KG1 (cell line): ENCODE measurements around the gene TNKS2.
"Not testable (repeated sequence)": the region's sequence is repeated elsewhere in the genome, so short reads cannot be mapped to it uniquely, and the experiment has no call there.

ENCODE experiments used
- DNase-seq: peaks from one replicate; lab custom pipeline; 2025; lab: John Stamatoyannopoulos, UW

The TNKS2 gene

DNA sequence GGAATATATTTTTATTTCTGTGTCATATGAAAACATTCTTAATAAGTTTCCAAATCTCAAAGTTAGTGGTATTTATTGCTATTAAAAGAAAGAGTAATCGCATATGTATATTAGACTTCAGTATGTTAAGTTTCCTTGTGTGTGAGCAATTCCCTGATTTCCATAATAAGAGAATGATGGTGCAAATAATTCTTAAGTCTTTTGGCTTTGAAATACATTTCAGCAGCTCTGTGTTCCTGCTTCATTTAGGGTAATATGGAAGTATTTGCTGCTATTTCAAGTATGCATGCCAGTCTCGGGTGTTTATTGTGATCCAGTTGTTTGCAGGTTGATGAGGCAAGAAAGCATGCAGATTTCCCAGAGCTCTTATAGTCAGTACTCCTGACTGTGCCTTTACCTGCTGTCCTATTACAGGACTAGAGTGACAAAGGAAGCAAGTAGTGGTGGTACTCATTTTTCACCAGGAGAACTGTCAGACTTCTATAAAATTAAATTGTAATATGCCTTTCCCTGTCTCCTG, 67.4 kb downstream of the TNKS2 start:
- no peak for DNase-seq

DNA sequence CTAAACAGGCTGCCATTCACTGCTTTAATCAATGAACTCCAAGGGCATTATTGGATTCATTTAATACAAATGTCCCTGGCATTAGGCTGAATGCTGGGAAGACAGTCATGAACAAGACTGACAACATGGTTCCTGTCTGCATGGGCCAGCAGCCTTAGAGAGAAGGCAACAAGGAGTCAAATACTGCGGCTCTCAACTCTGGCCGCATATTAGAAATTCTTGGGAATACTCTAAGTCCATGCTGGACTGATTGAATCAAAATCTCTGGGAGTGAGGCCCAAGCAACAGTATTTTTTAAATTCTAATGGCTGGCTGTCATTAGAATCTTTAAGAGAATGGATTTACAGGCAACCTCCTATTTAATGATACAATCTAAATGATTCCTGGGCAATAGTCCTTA, 76.9 kb downstream of the TNKS2 start:
- no peak for DNase-seq

DNA sequence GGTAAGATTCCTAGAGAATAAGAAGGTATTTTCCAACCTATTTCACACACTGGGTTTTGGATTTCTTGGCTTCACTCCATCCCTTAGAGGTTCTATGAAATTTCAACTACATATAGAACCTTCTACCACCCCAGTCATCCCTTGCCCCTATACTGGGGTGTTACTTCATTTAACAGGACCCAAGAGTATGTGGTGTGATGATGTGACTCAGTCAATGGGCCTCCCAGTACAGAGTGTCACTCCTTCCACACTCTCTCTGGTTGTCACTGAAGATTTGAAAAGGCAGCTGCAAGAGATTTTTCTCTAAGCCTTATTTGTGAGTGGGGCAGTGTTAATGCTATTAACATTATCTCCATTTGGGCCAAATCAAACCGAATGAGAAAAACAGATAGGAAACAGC, 77.6 kb downstream of the TNKS2 start:
- DNase-seq, result no peak

DNA sequence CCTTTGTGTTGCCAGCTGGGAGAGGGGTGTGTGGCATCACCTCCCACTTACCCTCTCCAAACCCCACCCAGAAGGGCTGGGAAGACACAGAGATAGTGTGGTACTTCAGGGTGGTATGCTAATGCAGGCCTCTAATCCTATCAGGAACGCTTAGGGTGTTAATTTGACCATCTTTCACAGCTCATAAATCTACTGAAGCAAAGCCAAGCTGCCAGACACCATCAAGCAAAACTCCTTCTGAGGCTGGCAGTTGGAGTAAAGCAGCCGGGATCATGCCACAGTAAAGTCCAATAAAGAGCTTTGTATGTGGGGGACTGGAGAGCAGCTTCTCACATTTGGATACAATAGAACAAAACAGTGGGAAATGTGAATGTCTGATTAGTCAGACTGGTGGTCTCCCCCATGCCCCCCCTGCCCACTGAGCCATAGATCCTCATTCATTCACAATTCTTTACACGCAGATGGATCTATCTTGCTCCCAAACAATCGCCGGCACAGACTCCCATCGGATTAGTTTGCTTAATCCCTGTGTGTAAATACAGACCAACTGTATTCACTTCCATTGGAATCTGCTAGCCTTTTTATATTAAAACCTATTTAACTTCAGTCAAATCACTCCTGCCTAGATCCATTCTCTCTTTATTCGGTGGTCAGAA, 81.4 kb downstream of the TNKS2 start:
- no peak for DNase-seq

DNA sequence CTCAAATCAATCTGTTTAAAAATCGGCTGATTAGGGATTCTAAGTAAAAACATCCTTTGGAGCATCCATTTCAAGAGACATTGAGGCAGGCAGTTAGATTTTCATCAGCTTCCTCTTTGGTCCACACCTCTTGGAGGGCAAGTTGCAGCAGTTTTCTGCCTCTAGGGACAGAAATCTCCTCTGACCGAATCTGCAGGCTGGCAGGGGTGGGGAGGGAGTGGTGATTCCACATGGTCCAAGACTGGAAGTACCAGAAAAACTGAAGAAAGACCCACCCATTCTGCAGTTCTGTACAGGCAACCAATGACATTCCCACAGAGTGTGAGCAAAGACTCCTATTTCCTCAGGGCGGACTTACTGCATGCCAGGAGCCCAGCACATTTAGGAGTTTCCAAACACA, 82.1 kb downstream of the TNKS2 start:
- no peak for DNase-seq

DNA sequence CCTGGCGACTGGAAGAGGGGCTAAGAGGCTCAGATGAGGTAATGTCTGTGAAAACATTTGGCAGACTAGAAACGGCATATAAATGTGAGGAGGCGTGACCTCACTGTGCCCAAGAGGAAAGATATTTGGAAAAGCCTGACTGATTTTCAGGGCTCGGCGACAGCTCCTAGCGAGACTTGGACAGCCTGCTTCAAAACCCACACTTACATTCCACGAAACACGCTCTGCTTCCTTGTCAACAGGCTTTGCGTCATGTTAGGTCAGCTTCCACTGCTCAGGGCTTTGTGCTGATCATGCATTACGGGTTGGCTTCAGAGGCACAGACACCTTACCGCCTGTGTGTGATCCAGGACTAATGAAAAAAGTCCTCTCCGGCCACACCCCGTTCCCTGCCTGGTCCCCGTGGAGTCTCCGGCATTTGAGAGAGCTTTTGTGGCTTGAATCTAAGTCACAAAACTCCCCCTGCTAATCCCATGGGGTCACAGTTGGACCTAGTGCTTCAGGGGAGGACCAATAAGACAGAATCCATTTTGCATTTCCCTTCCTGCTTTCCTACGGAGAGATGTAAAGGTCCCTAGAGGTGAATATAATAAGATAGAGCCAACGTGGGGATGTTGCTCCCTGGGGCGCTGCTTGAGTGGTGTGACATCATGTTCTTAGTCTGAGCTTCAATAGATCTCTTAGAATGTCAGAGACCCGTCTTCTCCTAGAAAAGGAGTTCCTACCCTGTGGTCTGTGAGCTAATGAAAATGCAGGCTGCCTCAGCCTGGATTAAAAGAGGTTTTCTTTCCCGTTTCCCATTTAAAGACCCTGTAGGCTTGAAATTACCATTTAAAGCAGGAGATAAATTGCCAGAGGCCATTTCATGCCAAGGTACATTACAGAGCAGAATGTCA, 85.6 kb downstream of the TNKS2 start:
- DNase-seq, result no peak

DNA sequence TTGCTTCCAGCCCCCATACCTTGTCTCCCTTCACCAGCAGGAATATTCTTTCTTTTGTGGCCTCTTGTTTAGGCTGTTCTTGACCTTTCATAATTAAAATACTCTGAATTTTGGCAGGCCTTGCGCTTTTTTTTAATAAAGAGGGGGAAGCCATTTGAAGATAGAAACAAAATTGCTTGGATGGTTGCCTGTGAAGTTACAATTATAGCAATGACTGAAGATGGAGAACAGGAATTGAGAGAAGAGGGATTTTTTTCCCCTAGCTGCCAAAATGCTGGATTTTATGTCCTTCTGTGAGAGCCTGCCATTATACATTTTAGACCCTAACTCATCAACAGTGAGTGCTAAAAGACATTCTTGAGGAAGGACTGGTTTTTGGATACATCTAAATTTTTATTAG, 86.3 kb downstream of the TNKS2 start:
- no peak for DNase-seq

DNA sequence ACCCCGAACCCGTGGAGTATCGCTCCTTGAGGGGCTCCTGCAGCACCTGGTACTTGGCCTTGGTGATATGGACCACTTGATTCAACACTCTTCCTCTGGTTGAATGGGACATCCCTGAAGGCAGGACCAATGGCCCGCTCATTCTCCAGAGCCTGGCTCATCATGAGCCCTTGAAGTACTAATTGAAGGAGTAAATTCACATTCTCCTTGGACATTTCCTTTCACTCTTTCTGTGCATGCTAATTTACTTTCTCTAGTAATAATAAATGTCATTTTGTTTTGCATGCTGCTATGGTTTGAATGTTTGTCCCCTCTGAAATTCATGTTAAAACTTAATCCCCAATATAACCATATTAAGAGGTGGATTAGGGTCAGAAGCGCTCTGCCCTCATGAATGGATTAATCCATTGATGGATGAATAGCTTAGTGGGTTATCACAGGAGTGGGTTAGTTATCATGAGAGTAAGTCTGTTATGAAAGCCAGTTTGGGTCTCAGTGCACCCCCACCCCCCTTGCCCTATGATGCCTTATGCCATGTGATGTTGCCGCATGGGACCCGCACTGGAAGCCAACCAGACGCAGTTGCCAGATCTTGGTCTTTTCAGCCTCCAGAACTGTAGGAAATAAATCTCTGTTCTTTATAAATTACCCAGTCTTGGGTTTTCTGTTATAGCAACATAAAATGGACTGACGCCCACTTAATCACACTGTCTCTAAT, 87.3 kb downstream of the TNKS2 start:
- no peak for DNase-seq

DNA sequence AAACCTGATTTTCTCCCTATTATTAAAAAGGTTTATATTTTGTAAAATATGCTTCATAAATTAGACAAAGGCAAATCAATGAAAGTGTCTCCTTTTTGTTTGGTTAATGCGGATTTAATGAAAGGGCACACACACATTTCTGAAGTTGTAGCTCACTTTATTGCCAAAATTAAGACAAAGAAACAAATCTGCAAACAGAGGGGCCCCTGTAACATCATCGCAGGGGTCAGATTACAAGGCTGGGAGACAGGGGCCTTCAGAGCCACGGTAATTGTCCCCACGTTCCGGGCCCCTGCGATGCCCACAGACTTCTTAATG, 88.7 kb downstream of the TNKS2 start:
- no peak for DNase-seq

DNA sequence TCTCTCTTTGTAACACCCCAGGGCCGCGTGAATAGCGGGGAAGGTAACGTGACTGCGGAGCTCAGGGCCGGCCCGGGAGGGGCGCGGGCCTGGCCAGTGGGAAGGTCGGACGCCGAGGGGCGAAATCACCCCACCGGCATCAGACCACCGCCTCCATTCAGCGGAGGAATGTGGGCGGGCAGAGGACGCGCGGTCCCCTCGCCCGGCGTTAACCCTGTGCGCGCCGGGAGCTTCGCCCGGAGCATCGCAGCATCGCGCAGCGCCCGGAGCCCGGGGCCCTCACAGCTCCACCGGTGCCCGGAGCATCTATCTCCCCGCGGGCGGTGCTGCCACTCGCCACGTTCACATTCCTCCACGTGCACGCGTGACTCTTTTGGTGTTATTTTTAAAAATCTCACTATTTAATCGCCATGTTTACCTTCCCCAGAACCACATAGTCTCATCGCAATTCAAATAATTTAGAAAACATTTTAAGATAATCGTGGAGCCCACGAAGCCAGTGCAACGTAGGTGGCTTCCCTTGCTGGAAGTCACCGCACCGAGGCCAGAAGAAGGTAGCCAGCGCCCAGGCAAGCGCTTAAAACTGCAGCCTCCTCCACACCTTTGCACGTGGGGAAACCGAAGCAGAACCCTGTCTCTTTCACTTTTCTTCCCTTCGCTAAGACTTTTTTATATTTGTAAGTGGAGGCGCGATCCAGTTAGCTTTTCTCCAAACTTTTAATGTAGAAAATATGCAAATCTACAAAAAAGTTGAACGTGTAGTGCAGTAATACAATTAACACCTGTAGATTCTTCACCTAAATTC, 89.2 kb downstream of the TNKS2 start:
- DNase-seq, result no peak

DNA sequence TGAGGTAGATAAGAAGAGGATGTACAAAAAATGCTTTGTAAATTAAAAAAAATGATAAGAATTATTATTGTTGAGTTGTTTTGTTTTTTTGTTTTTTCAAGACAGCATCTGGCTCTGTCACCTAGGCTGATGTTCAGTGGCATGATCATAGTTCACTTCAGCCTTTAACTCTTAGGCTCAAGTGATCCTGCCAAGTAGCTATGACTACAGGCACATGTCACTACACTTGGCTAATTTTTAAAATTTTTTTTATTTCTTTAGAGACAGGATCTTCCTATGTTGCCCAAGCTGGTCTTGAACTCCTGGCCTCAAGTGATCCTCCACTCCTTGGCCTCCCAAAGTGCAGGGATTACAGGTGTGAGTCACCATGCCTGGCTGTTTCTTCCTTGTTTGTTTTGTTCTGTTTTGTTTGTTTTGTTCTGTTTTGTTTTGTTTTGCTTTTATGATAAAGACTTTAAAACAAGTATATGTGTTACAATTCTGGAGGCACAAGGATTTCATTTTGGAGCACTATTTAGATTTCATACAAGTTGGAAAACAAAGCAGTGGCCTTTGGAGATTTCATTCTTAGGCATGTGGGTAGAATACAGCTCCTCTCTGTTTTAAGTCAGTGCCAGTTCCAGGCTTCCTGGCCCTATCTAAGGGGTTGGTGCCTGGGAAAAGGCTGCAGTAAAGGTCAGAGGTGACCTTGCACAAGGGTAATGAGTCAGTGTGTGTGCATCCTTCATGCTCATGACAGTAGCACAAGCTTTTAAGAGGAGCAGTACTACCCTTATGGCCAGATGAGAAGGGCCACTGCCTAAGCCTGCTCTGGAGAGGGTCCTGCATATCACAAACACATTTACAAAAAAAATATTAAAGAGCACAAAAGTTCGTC, 93.1 kb downstream of the TNKS2 start:
- no peak for DNase-seq

DNA sequence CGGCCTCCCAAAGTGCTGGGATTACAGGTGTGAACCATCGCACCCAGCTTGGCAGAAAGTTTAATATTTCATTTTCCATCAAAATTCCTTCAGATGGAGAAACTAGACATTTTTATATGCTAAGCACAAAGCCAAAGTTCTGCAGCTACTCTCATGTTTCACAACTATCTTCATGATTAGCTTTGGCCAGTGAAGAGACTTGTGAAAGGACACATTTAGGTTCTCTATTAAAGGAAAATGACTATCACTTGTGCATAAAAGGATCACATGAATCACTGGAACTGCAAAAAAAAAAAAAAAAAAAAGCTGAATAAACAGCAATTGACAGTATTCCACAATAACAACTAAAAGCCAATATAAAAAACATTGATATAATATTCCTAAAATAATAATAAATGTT, 94.8 kb downstream of the TNKS2 start:
- DNase-seq, result no peak

DNA sequence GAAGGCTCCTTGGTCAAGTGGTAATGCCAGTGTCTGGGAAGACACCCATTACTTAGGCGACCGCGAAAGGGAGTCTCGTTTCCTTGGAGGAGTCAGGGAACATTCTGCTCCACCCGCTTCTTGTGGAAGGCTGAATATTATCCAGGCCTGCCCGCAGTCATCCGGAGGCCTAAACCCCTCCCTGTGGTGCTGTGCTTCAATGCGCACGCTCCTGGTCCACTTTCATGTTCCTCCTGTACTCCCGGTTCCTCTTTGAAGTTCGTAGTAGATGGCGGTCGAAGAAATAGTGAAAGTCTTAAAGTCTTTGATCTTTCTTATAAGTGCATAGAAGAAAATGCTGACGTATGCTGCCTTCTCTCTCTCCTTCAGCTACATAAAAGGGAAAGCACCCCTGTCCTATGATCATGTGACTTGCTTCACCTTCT, 96.0 kb downstream of the TNKS2 start:
- DNase-seq, result not testable (repeated sequence)

DNA sequence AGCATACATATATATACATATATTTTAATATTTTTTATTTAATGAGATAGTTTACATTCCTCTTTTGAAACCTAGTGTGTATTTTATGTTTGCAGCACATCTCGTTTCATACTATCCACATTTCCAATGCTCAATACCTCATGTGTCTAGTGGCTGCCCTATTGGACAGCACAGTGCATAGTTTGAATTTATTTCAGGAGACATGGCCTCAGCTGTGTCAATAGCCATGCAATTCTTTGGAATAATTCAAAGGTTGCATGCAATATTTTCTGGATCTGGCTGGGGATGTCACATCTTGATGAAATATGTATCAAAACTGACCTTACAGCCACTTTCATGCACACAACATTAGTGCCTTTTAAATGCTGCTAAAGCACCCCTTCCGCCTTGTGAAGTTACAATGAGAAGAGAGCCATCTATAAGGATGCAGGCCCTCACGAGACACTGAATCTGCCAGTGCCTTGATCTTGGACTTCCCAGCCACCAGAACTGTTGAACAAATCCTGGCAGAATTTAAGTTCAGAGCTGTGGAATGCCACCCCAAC, 98.1 kb downstream of the TNKS2 start:
- DNase-seq, result no peak

DNA sequence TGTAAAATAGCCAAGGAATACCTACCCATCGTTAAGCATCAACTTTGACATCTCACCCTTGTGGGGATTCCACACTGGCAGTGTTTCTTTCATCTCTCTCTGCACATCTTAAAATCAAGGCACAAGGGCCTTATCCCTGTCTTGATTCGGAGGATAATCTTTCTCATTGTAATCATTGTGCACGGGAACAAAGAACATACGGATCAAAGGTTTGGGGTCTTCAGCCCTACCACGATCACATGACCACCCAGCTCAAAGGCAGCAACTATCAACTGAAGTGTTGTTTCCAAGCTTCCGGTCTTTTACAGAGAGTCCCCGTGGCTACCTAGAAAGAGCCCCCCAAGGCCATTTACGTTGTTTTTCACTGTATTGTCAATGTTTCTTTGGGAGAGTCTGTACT, 99.2 kb downstream of the TNKS2 start:
- DNase-seq, result no peak

DNA sequence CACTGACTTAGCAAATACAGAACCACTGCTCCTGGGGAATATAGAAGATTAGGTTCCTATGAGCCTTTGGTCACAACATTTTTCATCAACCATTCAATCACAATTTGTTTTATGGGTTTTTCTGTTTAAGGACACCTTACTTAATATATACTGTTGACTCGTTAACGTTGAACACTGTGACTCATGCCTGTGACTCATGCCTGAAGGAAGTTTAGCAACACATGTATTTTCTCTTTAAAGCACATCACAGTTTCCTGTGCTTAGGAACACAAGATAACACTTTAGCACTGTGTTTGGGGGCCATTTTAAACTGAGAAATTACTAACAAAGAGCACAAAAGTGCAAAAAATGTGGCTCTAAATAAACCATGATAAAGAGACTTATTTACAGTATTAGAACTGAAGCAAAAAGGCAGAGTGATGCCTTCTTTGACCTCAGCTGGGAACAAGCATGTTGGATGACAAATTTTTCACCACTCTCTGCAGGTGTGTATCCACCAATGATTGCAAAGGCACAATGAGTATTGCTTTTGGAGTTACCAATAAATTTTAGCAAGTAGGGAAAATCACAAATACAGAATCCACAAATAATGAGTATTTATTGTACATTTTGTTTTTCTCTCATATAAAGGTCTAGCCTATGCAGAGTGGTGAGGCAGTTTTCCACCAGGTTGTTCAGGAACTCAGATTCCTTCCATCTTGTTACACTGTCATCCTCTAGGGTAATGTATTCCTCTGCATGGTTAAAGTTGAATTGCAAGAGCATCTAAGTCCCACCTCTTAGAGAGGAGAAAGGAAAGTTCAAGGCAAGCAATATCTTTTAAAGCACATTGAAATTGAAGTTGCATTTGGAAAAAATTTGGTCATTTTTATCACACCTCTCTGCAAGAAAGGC, 103.8 kb downstream of the TNKS2 start:
- peak; percentile 35 for DNase-seq

DNA sequence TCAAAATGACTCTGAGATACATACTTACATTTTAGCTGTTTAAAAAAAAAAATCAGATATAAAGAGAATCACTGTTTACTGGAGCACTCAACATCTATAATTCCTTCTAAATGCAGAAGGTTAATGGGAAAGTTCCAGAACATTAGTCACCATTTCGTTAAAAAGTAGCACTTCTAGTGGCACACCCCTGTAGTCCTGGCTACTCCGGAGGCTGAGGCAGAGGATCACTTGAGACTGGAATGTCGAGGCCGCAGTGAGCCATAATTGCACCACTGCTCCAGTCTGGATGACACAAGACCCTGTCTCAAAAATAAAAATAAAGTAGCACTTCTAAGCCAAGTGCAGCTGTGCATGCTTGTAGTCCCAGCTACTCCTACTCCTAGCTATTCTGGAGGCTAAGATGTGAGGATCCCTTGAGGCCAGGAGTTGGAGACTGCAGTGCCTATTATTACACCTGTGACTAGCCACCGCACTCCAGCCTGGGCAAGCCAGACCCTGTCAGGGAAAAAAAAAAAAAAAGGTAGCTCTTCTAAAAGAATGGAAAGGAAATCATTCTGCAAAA, 108.9 kb downstream of the TNKS2 start:
- DNase-seq, result no peak

DNA sequence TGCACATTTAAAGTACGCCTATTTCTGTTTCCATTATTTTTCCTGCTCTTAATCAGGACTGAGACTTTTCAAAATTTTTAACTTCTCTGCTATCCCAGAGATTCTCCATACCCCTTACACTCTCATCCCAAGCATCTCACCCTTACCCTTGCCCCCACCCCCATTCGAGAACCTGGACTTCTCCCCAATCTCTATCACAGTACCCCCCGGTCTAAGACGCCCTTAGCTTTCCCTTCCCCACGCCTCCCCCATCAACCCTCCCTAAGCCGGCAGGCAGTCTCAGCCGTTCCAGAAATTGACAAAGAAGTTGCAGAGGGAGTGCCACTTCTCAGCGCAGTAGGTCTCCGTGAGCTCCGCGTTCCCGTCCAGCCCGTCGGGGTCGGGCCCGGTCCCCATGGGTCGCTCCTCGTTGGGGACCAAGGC, 109.7 kb downstream of the TNKS2 start:
- no peak for DNase-seq
